GM18508 (cell line): ENCODE results near the gene ESPNL.
"Not testable (repeated sequence)": the region's sequence is repeated elsewhere in the genome, so short reads cannot be mapped to it uniquely, and the experiment has no call there.

Experiments
- ATAC-seq: cut with Tn5 transposase; IDR thresholded peaks from one replicate; pipeline ENCODE4 v1.9.1; 2021; ENCODE audit warnings: moderate number of reproducible peaks; ENCODE audit not compliant: insufficient read depth, unreplicated experiment

ESPNL gene

DNA sequence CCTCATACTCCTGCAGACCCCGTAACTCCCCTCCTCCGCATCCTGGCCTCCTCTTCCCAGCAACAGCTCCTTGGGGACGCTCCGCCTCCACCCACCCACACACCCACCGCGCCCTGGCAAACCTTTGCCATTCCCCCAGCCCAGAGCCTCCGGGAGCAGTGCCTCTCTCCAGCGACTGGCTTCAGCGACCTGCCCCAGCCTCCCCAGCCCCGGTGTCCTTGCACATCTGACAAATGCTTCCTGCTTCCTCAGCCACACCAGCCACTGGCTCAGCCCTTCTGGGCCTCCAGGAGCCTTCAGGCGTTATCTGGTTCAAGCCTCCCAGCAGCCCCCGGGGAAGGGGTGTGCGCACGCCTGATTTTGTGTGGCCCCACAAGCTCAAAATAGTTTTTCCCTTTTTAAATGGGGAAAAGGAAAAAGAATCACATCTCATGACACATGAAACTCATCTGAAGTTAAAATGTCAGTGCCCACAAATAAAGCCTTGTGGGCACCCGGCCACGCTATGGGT is 14.2 kb downstream of the ESPNL start:
- no peak for ATAC-seq

DNA sequence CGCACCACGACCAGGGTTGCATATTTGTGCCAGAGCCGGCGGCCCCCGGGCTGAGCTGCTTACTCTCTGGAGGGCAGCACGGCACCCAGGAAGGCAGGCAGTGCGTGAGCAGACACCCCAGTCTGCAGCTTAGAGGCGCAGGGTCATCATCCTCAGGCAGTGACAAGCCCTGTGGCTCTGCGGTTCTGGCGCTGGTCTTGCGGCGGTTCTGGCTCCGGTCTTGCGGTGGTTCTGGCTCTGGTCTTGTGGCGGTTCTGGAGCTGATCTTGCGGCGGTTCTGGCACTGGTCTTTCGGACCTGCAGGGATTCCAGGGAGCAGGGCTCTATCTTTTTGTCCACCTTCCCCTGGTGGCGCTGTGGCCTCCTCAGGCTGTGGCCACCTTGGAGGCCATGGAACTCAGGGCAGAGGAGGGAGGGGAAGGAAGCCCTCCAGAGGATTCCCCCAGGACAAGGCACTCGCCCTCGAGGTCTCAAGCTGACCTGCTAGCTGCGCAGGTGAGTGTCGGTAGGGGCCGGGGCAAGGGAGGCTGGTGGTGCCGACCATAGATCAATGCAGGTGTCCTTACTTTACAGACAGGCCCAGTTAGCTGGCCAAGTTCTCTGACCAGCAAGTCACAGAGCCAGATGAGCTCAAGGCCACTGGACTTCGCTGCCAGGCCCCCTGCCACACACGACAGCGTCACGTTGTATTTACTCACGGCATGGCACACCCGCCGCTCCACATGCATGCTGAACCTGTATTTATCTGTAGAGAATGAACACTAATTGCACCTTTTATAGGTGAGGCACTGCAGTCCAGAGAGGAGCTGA is 14.9 kb downstream of the ESPNL start:
- ATAC-seq = no peak

DNA sequence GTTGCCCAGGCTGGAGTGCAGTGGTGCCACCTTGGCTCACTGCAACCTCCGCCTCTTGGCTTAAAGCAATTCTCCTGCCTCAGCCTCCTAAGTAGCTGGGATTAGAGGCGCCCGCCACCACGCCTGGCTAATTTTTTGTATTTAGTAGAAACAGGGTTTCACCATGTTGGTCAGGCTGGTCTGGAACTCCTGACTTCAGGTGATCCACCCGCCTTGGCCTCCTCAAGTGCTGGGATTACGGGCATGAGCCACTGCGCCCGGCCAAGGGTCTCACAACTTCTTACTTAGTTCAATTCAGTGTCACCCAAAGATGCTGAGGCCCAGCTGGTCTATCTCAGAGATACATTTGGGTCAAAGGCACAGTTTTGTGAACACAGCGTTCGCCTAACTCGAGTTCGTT is 15.6 kb downstream of the ESPNL start:
- not testable (repeated sequence) for ATAC-seq

DNA sequence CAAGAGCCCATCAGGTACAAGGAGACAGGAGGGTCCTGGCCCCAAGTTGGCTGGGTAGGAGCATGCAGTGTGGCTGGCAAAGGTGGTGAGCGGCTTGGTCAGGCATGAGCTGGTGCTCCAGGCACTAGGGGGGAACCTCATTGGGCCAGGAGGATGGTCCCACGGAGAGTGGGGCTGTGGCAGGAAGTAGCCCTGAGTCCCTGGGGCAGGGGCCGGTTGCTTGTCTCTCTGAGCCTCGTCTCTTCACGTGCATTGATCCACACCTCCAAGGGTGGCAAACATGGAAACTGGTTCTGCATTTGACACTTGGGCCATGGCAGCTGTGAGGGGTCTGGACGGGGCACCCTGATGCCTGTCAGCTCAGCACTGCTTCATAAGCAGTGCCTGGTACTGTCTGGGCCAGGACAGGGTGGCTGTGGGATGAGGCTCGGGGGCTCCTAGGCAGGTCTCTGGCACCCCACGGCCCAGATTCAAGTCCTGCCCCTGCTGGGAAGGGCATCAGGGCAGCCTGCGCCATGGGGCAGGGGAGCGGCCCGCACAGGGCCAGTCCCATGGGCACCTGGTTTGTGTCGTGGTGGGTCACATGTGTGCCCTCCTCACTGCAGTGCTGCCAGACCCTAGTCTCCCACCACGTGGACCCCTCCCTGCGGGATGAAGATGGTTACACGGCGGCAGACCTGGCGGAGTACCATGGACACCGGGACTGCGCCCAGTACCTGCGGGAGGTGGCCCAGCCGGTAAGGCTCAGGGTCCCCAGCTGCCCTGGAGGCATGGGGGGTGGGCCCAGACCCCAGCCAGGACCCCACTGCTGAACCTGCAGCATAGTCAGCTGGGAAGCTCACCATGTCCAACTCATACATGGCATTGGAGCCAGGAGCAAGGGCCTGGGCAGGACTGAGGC is 16.4 kb downstream of the ESPNL start:
- ATAC-seq = no peak

DNA sequence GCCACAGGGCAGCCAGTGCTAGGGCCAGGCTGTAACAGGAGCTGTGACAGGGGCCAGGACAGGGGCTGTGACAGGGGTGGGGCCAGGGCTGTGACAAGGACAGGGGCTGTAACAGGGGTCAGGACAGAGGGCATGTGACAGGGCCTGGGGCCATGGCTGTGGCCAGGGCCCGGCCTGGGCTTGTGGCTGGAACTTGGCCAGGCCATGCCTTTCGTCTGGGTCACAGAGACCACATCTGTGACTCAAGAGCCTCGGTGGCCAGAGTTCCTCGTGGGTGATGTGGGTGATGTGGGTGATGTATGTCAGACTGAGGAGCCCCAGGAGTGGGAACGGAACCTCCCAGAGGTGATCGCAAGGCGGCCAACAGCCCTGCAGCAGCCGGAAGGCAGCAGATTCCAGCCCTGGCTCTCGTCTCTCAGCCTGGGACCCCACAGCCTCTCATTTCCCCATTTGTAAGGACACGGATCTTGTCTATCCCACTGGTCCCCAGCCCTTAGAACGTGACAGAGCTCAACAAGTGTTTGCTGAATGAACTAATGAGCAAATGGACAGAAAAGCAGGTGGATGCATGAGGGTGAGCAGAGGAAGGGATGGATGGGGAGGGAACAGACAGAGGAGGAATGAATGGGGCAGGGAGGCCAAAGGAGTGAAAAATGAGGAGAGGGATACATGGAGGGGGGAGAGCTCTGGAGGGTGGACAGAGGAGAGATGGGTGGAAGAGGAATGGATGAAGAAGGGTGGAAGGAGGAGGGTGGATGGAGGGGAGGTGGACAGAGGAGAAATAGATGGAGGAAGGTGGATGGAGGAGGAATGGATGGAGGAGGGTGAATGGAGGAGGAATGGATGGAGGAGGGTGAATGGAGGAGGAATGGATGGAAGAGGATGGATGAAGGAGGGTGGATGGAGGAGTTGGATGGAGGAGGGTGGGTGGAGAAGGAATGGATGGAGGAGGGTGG is 17.3 kb downstream of the ESPNL start:
- no peak for ATAC-seq

DNA sequence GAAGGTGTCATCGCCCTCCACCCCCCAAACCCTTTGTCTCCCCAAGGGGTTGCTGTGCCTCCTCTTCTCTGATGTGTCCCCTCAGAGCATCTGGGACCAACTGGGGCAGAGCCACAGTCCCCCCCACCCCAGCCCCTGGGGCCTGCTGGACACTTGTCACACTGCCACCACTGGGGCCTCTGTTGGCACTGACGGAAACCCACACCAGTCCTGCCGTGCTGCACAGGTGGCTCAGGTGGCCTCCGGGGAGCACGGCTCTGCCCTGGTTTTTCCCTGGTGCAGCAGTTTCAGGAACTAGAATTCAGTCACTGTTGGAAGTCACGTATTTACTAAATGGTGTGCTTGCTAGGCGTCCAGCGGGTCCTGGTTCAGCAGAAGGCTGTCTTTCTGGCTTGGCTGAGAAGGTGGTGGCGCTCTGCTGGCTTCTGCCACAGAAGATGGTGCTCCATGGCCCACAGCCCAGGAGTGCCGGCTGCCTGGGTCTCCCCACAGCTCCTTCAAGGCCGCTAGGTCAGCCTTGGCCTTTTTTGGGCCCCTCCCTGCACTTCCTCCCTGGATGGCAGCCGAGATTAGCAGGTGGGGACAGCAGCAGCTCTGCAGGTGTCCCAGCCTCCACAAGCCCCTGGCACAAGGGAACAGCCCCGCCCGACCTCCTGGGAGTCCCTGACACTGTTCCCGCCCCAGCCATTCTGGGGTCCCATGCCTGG is 19.8 kb downstream of the ESPNL start:
- no peak for ATAC-seq

DNA sequence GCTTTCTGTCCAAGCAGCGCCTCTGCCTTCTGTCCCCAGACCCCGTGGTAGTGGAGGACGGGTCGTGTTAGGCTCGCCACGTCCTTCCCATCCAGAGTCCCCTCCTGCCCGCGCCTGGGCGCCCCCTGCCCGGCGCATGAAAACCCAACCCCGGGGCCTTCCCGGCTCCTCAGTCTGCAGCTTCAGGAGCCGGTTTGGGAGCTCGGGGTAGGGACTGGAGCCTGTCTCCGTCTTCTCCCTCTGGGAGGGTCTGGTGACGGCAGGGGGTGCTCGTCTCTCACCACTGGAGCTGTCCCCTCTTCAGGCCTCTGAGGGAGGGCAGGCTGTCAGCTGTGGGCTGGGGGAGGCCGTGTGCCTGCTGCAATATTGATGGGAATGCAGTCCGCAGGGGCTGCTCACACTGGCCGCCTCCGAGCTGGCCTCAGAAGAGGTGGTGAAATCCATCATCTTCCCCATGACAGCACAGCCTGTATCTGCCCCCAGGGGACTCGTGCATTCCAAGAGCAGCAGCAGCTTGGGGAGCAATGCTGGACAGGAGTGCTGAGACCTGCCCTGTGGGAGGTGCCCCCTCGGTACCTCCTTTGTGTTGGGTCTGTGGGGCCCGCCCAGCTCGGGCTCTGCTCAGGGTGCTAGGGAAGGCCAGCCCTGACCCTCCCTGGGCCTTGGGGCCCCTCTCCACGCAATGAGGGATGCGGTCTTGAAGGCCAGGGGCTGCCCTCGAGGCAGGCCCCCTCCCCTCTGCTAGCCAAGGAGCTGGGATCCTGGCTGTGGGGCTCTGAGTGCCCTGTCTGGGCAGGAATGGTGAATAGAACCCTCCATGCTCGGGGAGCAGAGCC is 20.5 kb downstream of the ESPNL start:
- no peak for ATAC-seq

DNA sequence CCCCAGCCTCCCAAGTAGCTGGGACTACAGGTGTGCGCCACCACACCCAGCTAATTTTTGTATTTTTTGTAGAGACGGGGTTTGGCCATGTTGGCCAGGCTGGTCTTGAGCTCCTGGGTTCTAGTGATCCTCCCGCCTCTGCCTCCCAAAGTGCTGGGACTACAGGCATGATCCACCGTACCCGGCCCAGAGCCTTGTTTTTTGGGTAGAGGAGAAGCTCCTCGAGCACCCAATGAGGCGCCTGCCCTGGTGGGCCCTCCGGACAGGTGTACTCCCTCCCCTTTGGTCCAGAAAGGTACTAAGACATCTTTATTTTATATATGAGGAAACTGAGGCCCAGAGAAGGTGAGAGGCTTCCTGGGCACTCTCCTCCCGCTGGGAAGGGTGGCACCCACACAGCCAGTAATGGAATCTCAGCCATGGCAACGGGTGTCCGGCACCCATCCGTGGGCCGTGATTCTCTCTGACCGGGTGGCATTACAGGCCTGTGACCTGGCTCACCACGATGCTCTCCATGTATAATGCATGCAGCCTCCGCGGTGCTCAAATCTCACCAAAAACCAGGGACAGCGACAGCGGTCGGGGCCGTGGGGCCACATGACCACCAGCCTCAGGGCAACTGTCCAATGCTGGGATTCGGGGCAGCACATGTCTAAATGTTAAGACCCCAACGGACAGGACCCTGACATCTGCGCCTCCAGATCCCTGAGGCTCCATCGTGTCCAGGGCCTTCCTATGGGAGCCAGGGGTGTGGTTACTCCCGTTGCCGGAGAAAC is 21.6 kb downstream of the ESPNL start:
- no peak for ATAC-seq

DNA sequence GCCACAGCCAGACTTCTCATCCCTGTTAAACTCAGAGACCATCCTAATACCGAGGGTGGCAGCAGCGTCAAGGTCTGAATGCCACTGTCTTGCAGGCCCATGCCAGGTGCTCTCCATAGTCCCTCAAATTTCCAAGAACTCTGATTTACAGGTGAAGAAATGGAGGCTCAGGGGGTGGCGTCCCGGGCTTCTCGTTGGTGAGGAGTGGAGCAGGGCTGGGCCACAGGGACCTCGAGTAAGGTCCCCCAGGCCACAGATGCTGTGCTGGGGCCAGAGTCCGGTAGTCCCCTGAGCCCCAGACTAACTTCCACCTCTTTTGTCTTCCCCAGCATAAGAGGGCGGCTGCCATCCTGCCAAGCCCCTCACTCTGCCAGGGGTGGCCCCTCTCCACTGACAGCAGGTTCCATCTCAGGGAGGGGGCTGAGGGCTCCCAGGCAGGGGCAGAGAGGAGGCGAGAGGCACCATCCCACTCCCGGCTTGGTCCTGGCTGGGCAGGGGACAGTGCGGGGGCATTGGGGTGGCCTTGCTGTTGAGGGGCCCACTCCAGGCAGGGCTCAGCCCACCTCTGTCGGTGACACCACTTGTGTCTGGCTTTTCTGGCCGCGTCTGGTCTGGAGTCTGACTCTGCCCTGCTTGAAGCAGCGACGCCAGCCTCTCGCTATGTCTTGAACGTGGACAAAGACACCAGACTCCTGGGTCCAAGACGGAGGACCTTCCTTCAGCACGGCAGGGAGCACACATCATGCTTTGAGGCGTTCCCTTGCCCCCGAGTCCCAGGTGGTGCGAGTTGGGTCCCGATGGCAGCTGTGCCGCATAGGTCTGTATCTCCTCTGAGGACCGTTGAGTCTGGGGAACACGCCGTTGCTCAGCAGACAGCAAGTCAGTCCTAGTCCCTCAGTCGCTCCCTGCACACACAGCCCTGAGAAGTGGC is 22.4 kb downstream of the ESPNL start:
- ATAC-seq = no peak

DNA sequence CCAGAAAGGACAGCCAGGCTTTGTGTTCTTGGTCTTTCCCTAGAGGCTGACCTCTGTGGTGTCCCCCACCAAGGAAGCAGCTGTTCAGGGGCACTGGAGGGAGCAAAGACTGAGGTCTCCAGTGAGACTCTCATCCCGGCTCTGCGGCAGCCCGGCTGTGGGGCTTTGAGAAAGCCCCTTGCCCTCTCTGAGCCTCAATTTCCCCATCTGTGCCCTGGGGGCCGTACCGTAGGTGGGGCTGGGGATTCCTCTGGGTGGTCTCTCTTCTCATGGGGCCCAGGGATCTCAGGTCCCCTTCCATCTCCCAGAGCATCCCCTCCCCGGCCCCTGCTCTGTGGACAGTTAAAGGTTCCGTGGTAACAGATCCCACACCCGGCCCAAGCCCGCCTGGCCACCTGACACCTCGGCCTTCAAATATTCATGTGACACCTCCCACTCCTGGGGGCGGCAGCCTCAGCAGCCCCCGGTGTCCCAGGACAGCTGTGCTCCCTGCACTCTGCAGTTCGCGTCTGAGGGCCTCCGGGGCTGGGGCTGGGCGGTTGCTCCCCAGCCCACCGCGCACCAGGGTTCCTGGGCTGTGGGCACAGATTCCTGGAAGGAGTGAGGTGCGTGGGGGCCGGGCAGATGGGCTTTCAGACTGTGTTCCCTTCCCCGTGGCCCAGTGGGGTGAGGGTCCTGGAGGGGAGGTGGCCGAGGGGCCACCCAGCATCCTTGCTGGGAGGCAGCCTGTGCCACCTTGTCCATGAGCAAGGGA is 23.3 kb downstream of the ESPNL start:
- no peak for ATAC-seq

DNA sequence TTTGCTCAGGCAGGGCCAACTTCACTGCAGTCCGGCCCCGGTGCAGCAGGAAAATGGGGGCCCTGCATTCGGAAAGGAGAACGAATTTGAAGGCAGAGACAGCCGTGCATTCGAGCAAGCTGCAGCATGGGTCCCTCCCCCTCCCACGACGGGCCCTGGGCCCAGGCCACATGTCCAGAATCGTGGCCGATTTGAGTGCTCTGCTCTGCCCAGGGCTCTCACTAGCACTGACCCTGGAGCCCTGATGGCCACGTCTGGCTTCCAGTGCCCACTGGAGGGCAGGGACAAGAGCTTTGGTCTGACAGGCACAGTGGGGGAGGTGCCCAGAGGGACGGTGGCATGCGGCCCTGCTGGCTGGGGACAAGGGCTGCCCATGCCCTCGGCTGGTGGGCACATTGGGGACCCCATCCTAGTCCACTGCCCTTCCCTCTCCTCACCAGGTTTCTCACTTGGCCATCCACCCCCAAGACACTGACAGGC is 23.9 kb downstream of the ESPNL start:
- no peak for ATAC-seq

DNA sequence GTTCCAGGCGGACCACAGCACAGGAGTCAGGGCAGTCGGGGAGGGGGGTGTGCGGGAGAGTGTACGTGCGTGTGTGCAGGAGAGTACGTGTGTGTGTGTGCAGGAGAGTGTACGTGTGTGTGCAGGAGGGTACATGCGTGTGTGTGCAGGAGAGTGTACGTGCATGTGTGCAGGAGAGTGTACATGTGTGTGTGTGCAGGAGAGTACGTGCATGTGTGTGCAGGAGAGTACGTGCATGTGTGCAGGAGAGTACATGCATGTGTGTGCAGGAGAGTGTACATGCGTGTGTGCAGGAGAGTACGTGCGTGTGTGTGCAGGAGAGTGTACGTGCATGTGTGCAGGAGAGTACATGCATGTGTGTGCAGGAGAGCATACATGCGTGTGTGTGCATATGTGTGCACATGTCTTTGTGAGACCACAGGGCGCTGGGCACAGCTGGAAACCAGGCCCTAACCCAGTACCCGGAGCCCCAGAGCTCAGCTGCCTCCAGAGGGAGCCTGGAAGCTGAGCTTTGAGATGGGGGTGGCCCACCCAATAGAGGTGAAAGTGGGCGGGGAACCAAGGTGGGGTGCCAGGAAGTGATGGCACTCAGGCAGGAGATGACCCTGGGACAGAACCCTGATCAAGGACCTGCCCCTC is 24.5 kb downstream of the ESPNL start:
- no peak for ATAC-seq

DNA sequence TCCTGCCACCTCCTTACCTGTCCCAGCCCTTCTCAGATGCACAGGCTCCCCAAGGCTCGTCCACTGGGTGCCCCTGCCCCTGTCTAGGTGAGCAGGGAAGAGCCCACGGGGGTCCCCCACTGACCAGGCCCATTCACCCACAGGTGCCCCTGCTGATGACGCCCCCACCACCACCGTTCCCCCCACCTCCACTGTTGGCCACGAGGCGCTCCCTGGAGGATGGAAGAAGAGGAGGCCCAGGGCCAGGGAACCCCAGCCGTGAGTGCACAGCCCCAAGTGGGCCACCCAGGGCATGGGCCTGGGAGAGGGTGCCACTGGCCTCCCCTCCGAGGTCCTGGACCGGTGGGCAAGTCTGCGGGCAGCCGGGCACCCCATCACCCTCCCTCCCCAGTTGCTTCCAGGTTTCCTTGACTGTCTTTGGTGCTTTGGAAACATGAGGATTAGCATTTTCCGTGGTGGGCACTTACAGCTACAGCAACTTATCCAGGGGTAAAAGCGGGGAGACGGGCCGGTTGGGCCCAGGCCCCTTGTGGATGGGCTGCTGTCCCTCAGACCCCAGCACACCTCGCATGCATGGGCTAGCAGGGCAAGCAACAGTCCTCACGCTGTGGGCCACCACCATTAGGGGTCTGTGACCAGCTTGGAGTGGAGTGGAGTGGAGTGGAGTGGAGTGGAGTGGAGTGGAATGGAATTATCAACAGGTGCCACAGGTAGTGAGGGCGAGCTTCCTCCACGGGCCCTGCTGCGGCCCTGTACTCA is 25.2 kb downstream of the ESPNL start:
- ATAC-seq = no peak

DNA sequence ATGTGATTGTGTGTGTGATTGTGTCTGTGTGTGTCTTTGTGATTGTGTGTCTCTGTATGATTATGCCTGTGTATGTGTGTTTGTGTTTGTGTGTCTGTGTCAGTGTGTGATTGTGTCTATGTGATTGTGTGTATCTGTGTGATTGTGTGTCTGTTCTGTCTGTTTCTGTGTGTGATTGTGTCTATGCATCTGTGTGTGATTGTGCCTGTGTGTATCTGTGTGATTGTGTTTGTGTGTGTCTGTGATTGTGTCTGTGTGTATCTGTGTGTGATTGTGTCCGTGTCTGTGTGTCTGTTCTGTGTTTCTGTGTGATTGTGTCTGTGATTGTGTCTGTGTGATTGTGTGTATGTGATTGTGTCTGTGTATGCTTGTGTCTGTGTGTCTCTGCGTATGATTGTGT is 26.2 kb downstream of the ESPNL start:
- ATAC-seq = no peak

DNA sequence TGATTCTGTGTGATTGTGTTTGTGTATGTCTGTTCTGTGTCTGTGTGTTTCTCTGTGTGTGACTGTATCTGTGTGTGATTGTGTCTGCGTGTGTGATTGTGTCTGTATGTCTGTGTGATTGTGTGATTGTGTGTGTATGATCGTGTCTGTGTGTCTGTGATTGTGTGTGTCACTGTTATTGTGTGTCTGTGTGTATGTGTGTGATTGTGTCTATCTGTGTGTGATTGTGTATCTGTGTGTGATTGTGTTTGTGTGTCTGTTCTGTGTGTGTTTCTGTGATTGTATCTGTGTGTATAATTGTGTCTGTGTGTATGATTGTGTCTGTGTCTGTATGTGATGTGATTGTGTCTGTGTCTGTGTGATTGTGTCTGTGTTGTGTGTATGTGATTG is 26.6 kb downstream of the ESPNL start:
- no peak for ATAC-seq
